Gastrocnemius medialis (tissue), 4 donors: ENCODE data around the gene P4HA3.

Experiments
- POLR2A ChIP-seq, 2 donors: fragments of 450-650 bp; IDR thresholded peaks; one replicate each; pipeline ENCODE4 v1.6.1; 2017; ENCODE audit warnings: antibody characterized with exemption in 2 of 2, mild to moderate bottlenecking in 2 of 2, moderate library complexity in 2 of 2
- TF ChIP-seq, protein P1 (sequence below), 5 experiments: fragments of 450-650 bp in 3 of 5; fragments of 200-600 bp in 2 of 5; sonication (generic) in 2 of 5; IDR thresholded peaks in 4 of 5; conservative IDR thresholded peaks in 1 of 5; 1 replicate in 4 of 5; 2 replicates in 1 of 5; pipeline ENCODE4 v1.5.1; 2016 to 2019; ENCODE audit warnings: antibody characterized with exemption in 5 of 5, mild to moderate bottlenecking in 3 of 5, moderate library complexity in 3 of 5

DNA sequence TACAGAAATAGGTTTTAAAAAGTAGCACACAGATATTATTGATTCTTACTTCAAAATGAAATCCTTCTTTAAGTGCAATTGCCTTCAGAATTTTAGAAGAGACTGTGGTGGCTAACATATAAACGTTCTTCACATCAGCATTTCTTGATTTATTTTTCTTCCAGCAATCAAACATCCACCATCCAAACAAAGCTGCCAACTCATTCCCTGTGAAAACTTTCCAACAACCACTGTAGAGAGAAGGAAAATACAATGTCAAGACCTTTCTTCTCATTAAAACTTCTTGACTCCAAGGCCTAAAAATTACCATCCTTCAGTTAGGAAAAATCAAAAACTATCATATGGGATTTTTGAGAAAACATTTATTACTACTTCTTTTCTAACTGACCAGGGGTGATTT is 34.0 kb upstream of the P4HA3 start:
- no peak for TF ChIP-seq POLR2A (IDR thresholded peaks at IDR 0.05)
- TF ChIP-seq, protein P1, sequence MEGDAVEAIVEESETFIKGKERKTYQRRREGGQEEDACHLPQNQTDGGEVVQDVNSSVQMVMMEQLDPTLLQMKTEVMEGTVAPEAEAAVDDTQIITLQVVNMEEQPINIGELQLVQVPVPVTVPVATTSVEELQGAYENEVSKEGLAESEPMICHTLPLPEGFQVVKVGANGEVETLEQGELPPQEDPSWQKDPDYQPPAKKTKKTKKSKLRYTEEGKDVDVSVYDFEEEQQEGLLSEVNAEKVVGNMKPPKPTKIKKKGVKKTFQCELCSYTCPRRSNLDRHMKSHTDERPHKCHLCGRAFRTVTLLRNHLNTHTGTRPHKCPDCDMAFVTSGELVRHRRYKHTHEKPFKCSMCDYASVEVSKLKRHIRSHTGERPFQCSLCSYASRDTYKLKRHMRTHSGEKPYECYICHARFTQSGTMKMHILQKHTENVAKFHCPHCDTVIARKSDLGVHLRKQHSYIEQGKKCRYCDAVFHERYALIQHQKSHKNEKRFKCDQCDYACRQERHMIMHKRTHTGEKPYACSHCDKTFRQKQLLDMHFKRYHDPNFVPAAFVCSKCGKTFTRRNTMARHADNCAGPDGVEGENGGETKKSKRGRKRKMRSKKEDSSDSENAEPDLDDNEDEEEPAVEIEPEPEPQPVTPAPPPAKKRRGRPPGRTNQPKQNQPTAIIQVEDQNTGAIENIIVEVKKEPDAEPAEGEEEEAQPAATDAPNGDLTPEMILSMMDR (IDR thresholded peaks at IDR 0.05 in 4 of 5, conservative IDR thresholded peaks at IDR 0.05 in 1 of 5): no peak
